Measurements from ENCODE around the gene KLHL28. TPM values are rescaled to one million over a fixed set of nuclear protein-coding genes. Genes with fewer than 3 reads are reported as not detected.

Gene KLHL28
- total and polyA plus RNA-seq, 2 donors (not counting 3 experiments of a cell fraction or from before 2014, with no cell fraction given): 2.9 to 7.3 TPM

- no peak for FAIRE-seq
- CTCF ChIA-PET: no interaction called here
Observed at GRCh38 chr14:44901696-44902095, 60.1 kb downstream of the KLHL28 start.

More at GRCh38 chr14:44901696-44902095, 60.1 kb downstream of the KLHL28 start:
- H3K4me1 ChIP-seq (ENCODE audit: control insufficient read depth, extremely low read depth, insufficient read depth, low read length): peaks cover 9% of the 10 kb centered on the region
- no peaks in the 10 kb centered on the region for H3K9me1 ChIP-seq (replicated peaks; ENCODE audit: control insufficient read depth, extremely low read depth, insufficient read depth, low read length)
- dilution Hi-C loops (cut with MboI; ENCODE audit: extremely low pct_ligation_motif_present, low sequenced_read_pairs): no loop called here
- BruUV-seq (replicated peaks): no TSS peak
- no peak overlapping the region for H2AFZ ChIP-seq (ENCODE audit: low read depth, low read length)
- TF ChIP-seq POLR2AphosphoS5 (IDR thresholded peaks at IDR 0.05; ENCODE audit: insufficient read depth, low read depth, low read length) (no peak), MYC (IDR thresholded peaks at IDR 0.05; ENCODE audit: low read depth, low read length) (no peak), POLR2A (IDR thresholded peaks at IDR 0.05; ENCODE audit: low read depth, low read length) (no peak), GATA2 (IDR thresholded peaks at IDR 0.05; ENCODE audit: insufficient read depth, insufficient read length, low read depth, low read length) (no peak), MAX (IDR thresholded peaks at IDR 0.05; ENCODE audit: insufficient read depth, insufficient read length) (no peak), FOS (IDR thresholded peaks at IDR 0.05; ENCODE audit: borderline replicate concordance, insufficient read depth, low read length) (no peak), JUN (IDR thresholded peaks at IDR 0.05; ENCODE audit: borderline replicate concordance, insufficient read depth, insufficient read length, low read depth) (no peak), CTCF (IDR thresholded peaks at IDR 0.05; ENCODE audit: extremely low read depth in 1 of 2, insufficient read depth in 1 of 2, low read depth in 1 of 2, low read length in 2 of 2) (no peak), EZH2 (IDR thresholded peaks at IDR 0.05; ENCODE audit: borderline replicate concordance, low read depth, low read length, severe bottlenecking) (no peak)
- no peak for DNase-seq (ENCODE audit: low read depth, low spot score)
- H3K79me2 ChIP-seq (ENCODE audit: control insufficient read depth, insufficient read depth, low read length): no peaks in the 10 kb centered on the region
- no peaks in the 10 kb centered on the region for H3K27me3 ChIP-seq (ENCODE audit: control insufficient read depth in 2 of 2, insufficient read depth in 2 of 2, low read length in 2 of 2)
- H3K9ac ChIP-seq (replicated peaks; ENCODE audit: extremely low read depth, insufficient read depth, low read length): no peak overlapping the region
- no peaks in the 10 kb centered on the region for H3K9me3 ChIP-seq (replicated peaks; ENCODE audit: control insufficient read depth, insufficient read depth, low read length)
- intact Hi-C loops (cut with micrococcal nuclease): no loop called here
- no peak overlapping the region for H3K4me2 ChIP-seq (ENCODE audit: insufficient read depth, low read length)
- H3K27ac ChIP-seq (ENCODE audit: insufficient read depth, low read depth, low read length): no peak overlapping the region
- POLR2A ChIA-PET: no interaction called here
- no peak overlapping the region for H3K4me3 ChIP-seq (replicated peaks in 1 of 3; ENCODE audit: insufficient read depth in 1 of 3, low read depth in 1 of 3, low read length in 3 of 3)
- no peaks in the 10 kb centered on the region for H4K20me1 ChIP-seq (replicated peaks; ENCODE audit: control insufficient read depth, extremely low read depth, insufficient read depth, low read length)
- H3K36me3 ChIP-seq (ENCODE audit: control insufficient read depth in 2 of 2, extremely low read depth in 1 of 2, insufficient read depth in 2 of 2, low read length in 2 of 2): no peaks in the 10 kb centered on the region

Measured in endothelial cell of umbilical vein (primary cell).